A673 (cell line): ENCODE measurements around the gene AEBP2. TPM values are rescaled to one million over a fixed set of nuclear protein-coding genes. Genes with fewer than 3 reads are reported as not detected.

Source experiments
- BruUV-seq: library from RNA; stranded (reverse); fragments of 400-500 nt; replicated peaks from 2 replicates; lab custom pipeline; 2021; lab: Mats Ljungman, UMichigan
- CTCF ChIA-PET: fragments of 300-600 bp; sonication (Branson Sonifier 250); formaldehyde crosslinking; loops from one replicate; lab custom pipeline; 2022; ENCODE audit warnings: antibody characterized with exemption; lab: Charles Lee
- POLR2A ChIA-PET: fragments of 300-600 bp; sonication (Branson Sonifier 250); formaldehyde crosslinking; loops from one replicate; lab custom pipeline; 2022; ENCODE audit warnings: antibody characterized with exemption; ENCODE audit not compliant: low non-redundant PET; lab: Charles Lee
- DNase-seq: peaks from one replicate; pipeline ENCODE4 v3.0.0-alpha.2; 2015; ENCODE audit warnings: low spot score
- H3K27ac ChIP-seq: fragments of 200-600 bp; sonication (generic); 2 replicates; pipeline ENCODE4 v1.5.1; 2016; ENCODE audit warnings: mixed run types, low read depth, mild to moderate bottlenecking, mixed read lengths, antibody characterized with exemption, low read length; ENCODE audit not compliant: poor library complexity, severe bottlenecking
- H3K27me3 ChIP-seq: fragments of 200-600 bp; sonication (generic); replicated peaks from 2 replicates; pipeline ENCODE4 v1.6.1; 2017; ENCODE audit warnings: mixed run types, low read depth, mild to moderate bottlenecking, mixed read lengths, antibody characterized with exemption, low read length; ENCODE audit not compliant: insufficient read depth, poor library complexity
- H3K36me3 ChIP-seq: fragments of 200-600 bp; sonication (generic); 2 replicates; pipeline ENCODE4 v1.6.1; 2016; ENCODE audit warnings: mixed run types, mild to moderate bottlenecking, mixed read lengths, antibody characterized with exemption, low read length; ENCODE audit not compliant: insufficient read depth, poor library complexity, severe bottlenecking
- H3K4me1 ChIP-seq: fragments of 200-600 bp; sonication (generic); 2 replicates; pipeline ENCODE4 v1.6.1; 2017; ENCODE audit warnings: mixed run types, mild to moderate bottlenecking, mixed read lengths, antibody characterized with exemption, low read length; ENCODE audit not compliant: insufficient read depth, poor library complexity, severe bottlenecking
- H3K4me3 ChIP-seq: fragments of 200-600 bp; sonication (generic); 2 replicates; pipeline ENCODE4 v1.5.1; 2016; ENCODE audit warnings: low read depth, mixed run types, mild to moderate bottlenecking, mixed read lengths, low read length; ENCODE audit not compliant: poor library complexity, severe bottlenecking
- H3K9me3 ChIP-seq: fragments of 200-600 bp; sonication (generic); 2 replicates; pipeline ENCODE4 v1.6.1; 2016; ENCODE audit warnings: mixed run types, low read depth, mild to moderate bottlenecking, mixed read lengths, antibody characterized with exemption, low read length; ENCODE audit not compliant: poor library complexity, severe bottlenecking
- EZH2 ChIP-seq: fragments of 200-600 bp; sonication (generic); IDR thresholded peaks from 2 replicates; pipeline ENCODE4 v1.6.1; 2017; ENCODE audit warnings: borderline replicate concordance, low read depth, mild to moderate bottlenecking, mixed read lengths, antibody characterized with exemption, low read length; ENCODE audit not compliant: poor library complexity, severe bottlenecking
- intact Hi-C: fragments of 100-400 bp; cut with micrococcal nuclease; formaldehyde crosslinking; loops from one replicate; pipeline ENCODE4 v1.10.0; 2022; ENCODE audit not compliant: unreplicated experiment
- total RNA-seq: library from RNA; stranded (reverse); gene quantifications from 2 replicates; pipeline ENCODE4 v1.2.3, GENCODE V29; 2021
- TF ChIP-seq, protein P1 (sequence below): fragments of 300-800, 200-600 bp; sonication (generic); conservative IDR thresholded peaks from 2 replicates; pipeline ENCODE4 v1.5.1; 2017; ENCODE audit warnings: low read depth, mild to moderate bottlenecking, antibody characterized with exemption, low read length, moderate library complexity, mixed read lengths

AEBP2 gene
- total RNA-seq, 1 experiment from 2014 or later: 47.6 TPM

DNA sequence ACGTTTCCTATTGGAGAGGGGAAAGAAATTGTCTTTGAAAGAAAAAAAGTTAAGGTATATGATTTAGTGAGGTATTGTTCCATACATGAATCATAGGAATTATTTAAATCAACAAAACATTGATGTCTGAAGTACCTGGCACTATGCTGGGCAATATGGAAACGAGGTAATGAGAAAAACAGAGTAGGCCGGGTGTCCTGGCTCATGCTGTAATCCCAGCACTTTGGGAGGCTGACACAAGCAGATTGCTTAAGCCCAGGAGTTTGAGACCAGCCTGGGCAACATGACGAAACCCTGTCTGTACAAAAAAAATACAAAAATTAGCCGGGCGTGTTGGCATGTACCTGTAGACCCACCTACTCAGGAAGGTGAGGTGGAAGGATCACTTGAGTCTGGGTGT is 45.9 kb downstream of the AEBP2 start:
- no TSS peak for BruUV-seq
- no peak for DNase-seq
- TF ChIP-seq, protein P1, sequence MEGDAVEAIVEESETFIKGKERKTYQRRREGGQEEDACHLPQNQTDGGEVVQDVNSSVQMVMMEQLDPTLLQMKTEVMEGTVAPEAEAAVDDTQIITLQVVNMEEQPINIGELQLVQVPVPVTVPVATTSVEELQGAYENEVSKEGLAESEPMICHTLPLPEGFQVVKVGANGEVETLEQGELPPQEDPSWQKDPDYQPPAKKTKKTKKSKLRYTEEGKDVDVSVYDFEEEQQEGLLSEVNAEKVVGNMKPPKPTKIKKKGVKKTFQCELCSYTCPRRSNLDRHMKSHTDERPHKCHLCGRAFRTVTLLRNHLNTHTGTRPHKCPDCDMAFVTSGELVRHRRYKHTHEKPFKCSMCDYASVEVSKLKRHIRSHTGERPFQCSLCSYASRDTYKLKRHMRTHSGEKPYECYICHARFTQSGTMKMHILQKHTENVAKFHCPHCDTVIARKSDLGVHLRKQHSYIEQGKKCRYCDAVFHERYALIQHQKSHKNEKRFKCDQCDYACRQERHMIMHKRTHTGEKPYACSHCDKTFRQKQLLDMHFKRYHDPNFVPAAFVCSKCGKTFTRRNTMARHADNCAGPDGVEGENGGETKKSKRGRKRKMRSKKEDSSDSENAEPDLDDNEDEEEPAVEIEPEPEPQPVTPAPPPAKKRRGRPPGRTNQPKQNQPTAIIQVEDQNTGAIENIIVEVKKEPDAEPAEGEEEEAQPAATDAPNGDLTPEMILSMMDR: no peak
- no peak for TF ChIP-seq EZH2
- ChIA-PET CTCF (no interaction called here), POLR2A (no interaction called here)
- intact Hi-C loops: no loop called here
- Histone ChIP-seq H3K27me3 (no peaks in the 10 kb centered on the region), H3K36me3 (no peaks in the 10 kb centered on the region), H3K4me1 (peaks cover 15% of the 10 kb centered on the region), H3K9me3 (peaks cover 6% of the 10 kb centered on the region), H3K27ac (no peak overlapping the region), H3K4me3 (no peak overlapping the region)

DNA sequence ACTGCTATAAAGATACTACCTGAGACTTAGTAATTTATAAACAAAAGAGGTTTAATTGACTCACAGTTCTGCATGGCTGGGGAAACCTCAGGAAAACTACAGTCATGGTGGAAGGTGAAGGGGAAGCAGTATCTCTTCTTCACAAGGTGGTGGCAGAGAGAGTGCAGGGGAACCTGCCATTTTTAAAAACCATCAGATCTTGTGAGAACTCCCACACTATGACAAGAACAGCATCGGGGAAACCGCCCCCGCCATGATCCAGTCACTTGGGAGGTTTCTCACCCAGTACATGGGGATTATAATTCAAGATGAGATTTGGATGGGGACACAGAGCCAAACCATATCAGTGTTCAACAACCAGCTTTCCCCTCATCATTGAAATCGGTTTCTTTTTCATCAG is 49.9 kb downstream of the AEBP2 start:
- H3K27ac ChIP-seq: no peak overlapping the region
- H3K4me1 ChIP-seq: peaks cover 28% of the 10 kb centered on the region
- BruUV-seq: no TSS peak
- ChIA-PET CTCF (no interaction called here), POLR2A (no interaction called here)
- H3K27me3 ChIP-seq: no peaks in the 10 kb centered on the region
- intact Hi-C loops: no loop called here
- no peak for DNase-seq
- H3K36me3 ChIP-seq: no peaks in the 10 kb centered on the region
- TF ChIP-seq EZH2: no peak
- TF ChIP-seq, protein P1: no peak
- no peaks in the 10 kb centered on the region for H3K9me3 ChIP-seq
- H3K4me3 ChIP-seq: no peak overlapping the region

DNA sequence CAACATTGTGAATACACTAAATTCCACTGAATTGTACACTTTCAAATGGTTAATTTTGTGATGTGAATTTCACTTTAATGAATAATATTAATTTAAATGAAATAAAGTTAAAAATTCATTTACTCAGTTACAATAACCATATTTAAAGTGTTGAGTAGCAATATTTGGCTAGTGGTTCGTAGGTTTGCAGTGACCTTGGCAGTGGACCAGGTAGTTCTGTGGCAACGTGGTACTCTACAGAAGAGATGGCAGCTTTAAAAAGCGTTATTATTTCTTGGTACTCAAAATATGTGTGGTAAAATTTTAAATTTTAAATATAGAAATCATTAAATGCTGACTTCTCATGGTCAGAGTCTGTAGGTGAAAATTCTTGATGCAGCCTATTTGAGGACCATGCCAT is 51.6 kb downstream of the AEBP2 start:
- peaks cover 25% of the 10 kb centered on the region for H3K4me1 ChIP-seq
- no peak overlapping the region for H3K4me3 ChIP-seq
- H3K27ac ChIP-seq: no peak overlapping the region
- DNase-seq: no peak
- no peak for TF ChIP-seq EZH2
- TF ChIP-seq, protein P1: no peak
- CTCF ChIA-PET: no interaction called here
- POLR2A ChIA-PET: no interaction called here
- no TSS peak for BruUV-seq
- H3K36me3 ChIP-seq: peaks cover 6% of the 10 kb centered on the region
- intact Hi-C loops: no loop called here
- H3K9me3 ChIP-seq: no peaks in the 10 kb centered on the region
- no peaks in the 10 kb centered on the region for H3K27me3 ChIP-seq
